Measurements from ENCODE around the gene ELF4.

Gene ELF4

DNA sequence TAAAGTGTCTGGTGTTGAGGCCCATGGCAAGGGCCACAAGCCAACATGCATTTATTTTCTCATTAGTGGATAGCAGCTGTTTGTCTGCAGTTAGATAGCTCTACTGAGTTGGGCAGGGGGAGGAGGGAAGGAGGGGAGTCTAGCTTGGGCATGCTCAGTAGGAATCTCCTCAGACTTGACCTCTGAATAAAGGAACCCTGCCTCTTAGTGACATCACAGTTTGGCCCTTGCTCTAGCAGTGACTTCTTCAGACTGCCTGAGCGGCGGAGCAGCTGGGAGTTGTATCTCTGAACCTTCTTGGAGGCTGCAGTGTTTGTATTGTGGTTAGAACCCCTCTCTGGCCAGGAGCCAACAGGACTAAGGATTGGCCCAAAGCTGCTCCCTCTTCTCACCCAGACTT is 70.5 kb downstream of the ELF4 start:
- no peak for DNase-seq (ENCODE audit: low read depth)
- no peak overlapping the region for H3K4me3 ChIP-seq (ENCODE audit: low read length)
- TF ChIP-seq, protein P1, sequence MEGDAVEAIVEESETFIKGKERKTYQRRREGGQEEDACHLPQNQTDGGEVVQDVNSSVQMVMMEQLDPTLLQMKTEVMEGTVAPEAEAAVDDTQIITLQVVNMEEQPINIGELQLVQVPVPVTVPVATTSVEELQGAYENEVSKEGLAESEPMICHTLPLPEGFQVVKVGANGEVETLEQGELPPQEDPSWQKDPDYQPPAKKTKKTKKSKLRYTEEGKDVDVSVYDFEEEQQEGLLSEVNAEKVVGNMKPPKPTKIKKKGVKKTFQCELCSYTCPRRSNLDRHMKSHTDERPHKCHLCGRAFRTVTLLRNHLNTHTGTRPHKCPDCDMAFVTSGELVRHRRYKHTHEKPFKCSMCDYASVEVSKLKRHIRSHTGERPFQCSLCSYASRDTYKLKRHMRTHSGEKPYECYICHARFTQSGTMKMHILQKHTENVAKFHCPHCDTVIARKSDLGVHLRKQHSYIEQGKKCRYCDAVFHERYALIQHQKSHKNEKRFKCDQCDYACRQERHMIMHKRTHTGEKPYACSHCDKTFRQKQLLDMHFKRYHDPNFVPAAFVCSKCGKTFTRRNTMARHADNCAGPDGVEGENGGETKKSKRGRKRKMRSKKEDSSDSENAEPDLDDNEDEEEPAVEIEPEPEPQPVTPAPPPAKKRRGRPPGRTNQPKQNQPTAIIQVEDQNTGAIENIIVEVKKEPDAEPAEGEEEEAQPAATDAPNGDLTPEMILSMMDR (conservative IDR thresholded peaks at IDR 0.05; ENCODE audit: low read depth, low read length) = no peak

- no peak overlapping the region for H3K4me3 ChIP-seq (ENCODE audit: low read length)
- TF ChIP-seq, protein P1 (conservative IDR thresholded peaks at IDR 0.05; ENCODE audit: low read depth, low read length) = no peak
- no peak for DNase-seq (ENCODE audit: low read depth)
Observed at GRCh38 chrX:130034178-130034577, 76.1 kb downstream of the ELF4 start.

DNA sequence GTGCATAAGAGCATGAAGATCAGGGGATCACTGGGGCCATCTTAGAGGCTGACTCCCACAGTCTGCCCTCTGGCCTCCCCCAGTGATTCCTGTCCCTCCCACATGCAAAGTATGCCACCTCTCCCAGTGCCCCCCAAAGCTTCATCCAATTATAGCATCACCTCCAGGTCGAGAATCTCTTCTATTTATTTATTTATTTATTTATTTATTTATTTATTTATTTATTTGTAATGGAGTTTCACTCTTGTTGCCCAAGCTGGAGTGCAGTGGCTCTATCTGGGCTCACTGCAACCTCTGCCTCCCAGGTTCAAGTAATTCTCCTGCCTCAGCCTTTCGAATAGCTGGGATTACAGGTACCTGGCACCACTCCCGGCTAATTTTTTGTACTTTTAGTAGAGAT is 77.7 kb downstream of the ELF4 start:
- H3K4me3 ChIP-seq (ENCODE audit: low read length) = no peak overlapping the region
- TF ChIP-seq, protein P1 (conservative IDR thresholded peaks at IDR 0.05; ENCODE audit: low read depth, low read length) = no peak
- DNase-seq (ENCODE audit: low read depth) = no peak

DNA sequence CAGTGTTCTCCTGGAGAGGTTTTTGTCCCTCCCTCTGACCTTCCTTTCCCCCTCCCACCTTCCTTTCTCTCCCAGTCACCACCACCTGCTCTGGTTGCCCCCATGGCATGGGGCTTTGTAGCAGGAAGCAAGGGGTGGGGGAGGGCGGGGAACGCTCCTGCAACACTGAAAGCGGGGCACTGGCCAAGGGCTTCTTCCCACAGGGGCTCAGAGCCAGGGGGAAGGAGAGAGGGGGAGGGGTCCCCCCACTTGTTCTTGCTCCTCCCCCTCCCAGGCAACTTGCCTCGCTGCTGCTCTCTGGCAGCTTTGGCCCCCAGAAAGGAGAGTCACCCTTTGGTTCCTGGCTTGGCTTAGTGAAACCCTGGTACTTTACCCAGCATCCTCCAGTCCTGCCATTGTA is 79.5 kb downstream of the ELF4 start:
- no peak for DNase-seq (ENCODE audit: low read depth)
- TF ChIP-seq, protein P1 (conservative IDR thresholded peaks at IDR 0.05; ENCODE audit: low read depth, low read length) = no peak
- H3K4me3 ChIP-seq (ENCODE audit: low read length) = no peak overlapping the region

DNA sequence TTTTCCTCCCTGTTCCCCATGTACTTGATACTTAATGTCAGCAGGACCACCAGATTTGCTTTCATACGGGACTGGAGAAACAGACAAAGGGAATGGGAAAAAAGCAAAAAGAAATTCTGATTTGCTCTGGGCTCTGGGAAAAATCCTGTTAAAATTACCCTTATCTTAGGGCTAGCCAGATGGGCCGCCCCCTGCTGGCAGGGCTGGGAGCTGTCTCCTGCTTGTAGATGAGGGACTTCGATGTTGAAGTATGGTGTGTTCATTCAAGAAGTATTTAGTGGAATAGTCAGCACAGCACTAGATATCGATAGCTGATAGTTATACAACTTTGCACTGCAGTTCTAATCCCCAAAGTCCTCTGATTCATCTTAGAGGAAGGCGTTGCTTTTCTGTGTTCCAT is 82.1 kb downstream of the ELF4 start:
- DNase-seq (ENCODE audit: low read depth) = no peak
- no peak overlapping the region for H3K4me3 ChIP-seq (ENCODE audit: low read length)
- TF ChIP-seq, protein P1 (conservative IDR thresholded peaks at IDR 0.05; ENCODE audit: low read depth, low read length) = peak; percentile 69

DNA sequence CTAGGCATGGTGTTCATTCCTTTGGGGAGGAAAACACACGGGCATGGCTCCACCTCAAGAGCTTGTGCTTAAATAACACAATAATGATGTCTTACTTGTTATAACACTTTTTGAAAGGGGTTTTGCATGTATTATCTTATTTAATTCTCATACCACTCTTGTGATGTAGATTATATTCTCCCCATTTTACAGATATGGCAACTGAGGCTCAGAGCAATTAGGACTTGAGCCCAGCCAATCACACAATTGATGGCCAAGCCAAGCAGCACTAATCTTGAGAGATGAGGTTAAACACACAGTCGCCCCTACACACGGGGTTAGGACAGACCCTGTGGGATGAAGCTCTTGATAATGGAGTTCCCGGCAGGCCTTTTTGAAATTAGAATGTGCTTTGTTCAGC is 82.7 kb downstream of the ELF4 start:
- DNase-seq (ENCODE audit: low read depth) = no peak
- no peak overlapping the region for H3K4me3 ChIP-seq (ENCODE audit: low read length)
- TF ChIP-seq, protein P1 (conservative IDR thresholded peaks at IDR 0.05; ENCODE audit: low read depth, low read length) = no peak

DNA sequence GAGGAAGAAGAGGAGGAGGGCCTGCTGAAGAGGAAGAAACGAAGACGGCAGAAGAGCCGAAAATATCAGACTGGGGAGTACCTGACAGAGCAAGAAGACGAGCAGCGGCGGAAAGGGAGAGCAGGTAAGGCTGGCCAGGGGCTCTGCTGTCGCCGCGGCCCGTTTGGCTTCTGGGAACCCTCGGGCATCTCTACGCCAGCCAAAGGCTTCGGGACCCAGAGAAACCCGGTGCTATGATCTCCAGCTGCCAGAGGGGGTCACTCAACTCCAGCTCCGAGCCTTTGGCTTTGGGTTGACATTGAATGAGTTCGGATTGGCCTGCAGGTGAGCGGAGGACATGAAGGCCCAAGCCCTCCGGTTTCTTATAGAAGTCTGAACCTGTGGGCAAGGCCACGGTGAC is 85.0 kb downstream of the ELF4 start:
- no peak overlapping the region for H3K4me3 ChIP-seq (ENCODE audit: low read length)
- TF ChIP-seq, protein P1 (conservative IDR thresholded peaks at IDR 0.05; ENCODE audit: low read depth, low read length) = no peak
- DNase-seq (ENCODE audit: low read depth) = no peak

Data from retinal pigment epithelial cell (primary cell).